Measurements from ENCODE around the gene ZNF174. TPM values are rescaled to one million over a fixed set of nuclear protein-coding genes. Genes with fewer than 3 reads are reported as not detected.

The ZNF174 gene
- total RNA-seq, result 4.3 and 4.9 TPM in 2 replicates

GRCh38 chr16:3400779-3401688 lies at the start of gene ZNF174, which contains the start of gene ZSCAN32:
ZNF174 (plus strand) TSS chr16:3401215; CDS start chr16:3402005, 790 bp downstream.
ZSCAN32 (minus strand) TSS chr16:3401004; CDS start chr16:3397557, 3,447 bp downstream.

GRCh38 chr16:3355589-3355988 lies 45.4 kb upstream of the ZNF174 start, which contains the start of gene OR2C1:
OR2C1 (plus strand) TSS chr16:3355889; CDS start chr16:3355941, 52 bp downstream.

GRCh38 chr16:3443108-3444031 lies 42.4 kb downstream of the ZNF174 start, which contains the start of the genes NAA60 and ZNF597:
NAA60 (plus strand) TSS chr16:3443680; CDS start chr16:3476228, 32,548 bp downstream.
ZNF597 (minus strand) TSS chr16:3443504; CDS start chr16:3443153, 351 bp downstream.

Other genes starting within 250 kb of the ZNF174 start
- not detected in 2 replicates for gene OR1F1, start 213.0 kb upstream of the ZNF174 start, total RNA-seq
- gene ZNF200, start 166.1 kb upstream of the ZNF174 start, total RNA-seq, result 10.1 and 11.9 TPM in 2 replicates
- gene MEFV, start 144.6 kb upstream of the ZNF174 start, total RNA-seq, result not detected in 2 replicates
- 45.5 and 54.9 TPM in 2 replicates for gene ZNF263, start 117.7 kb upstream of the ZNF174 start, total RNA-seq
- 2.3 TPM in 2 replicates for gene TIGD7, start 95.8 kb upstream of the ZNF174 start, total RNA-seq
- 15.3 and 20.4 TPM in 2 replicates for gene ZNF75A, start 95.7 kb upstream of the ZNF174 start, total RNA-seq
- 0.15 TPM in 1 of 2 replicates, not detected in the other for gene OR2C1, start 45.3 kb upstream of the ZNF174 start, total RNA-seq
- gene ZSCAN32, start 211 bp upstream of the ZNF174 start, total RNA-seq, result 9.1 and 10.1 TPM in 2 replicates
- 1.9 and 2.6 TPM in 2 replicates for gene ZNF597, start 42.3 kb downstream of the ZNF174 start, total RNA-seq
- 11.0 and 27.5 TPM in 2 replicates for gene NAA60, start 42.5 kb downstream of the ZNF174 start, total RNA-seq
- gene C16orf90, start 94.3 kb downstream of the ZNF174 start, total RNA-seq, result not detected in 2 replicates
- gene CLUAP1, start 99.8 kb downstream of the ZNF174 start, total RNA-seq, result 14.3 and 22.0 TPM in 2 replicates
- 2.9 and 10.4 TPM in 2 replicates for gene NLRC3, start 176.2 kb downstream of the ZNF174 start, total RNA-seq
- gene SLX4, start 210.4 kb downstream of the ZNF174 start, total RNA-seq, result 2.6 and 2.9 TPM in 2 replicates

Measured in epithelial cell of umbilical artery (primary cell).